ENCODE data around the gene CHCHD10.

CHCHD10 gene

DNA sequence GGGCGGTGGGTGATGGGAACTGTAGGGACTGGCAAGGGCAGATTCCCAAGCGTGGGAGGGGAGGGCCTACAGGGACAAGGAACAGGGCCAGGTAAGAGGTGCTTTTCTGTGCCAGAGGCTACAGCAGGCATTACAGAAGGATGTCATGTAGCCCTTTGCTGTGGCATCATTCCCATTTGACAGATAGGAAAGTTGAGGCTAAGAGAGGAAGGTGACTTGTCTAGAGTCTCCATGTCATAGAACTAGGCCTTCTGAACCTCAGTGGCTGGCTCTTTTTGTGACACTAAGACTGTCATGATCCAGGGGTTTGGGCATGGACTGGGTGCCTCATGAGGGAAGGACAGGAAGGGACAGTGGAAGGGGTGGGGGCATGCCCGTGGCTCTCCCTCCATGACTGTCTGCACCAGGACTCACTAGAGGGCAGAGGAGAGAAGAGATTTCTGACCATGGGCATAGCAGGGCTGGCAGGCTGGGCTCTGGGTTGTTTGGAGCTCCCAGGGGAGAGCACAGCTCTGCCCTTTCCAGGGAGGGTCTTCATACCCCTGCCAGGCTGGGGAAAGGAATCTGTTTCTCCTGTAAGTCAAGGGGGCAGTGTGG lies 8.1 kb upstream of the CHCHD10 start:
- H3K27ac ChIP-seq: no peak overlapping the region
- no peak for TF ChIP-seq CTCF (IDR thresholded peaks at IDR 0.05)
- no peak for TF ChIP-seq ZFX (IDR thresholded peaks at IDR 0.05; ENCODE audit: borderline replicate concordance)

- no peak overlapping the region for H3K27ac ChIP-seq
- TF ChIP-seq CTCF (IDR thresholded peaks at IDR 0.05) (no peak), ZFX (IDR thresholded peaks at IDR 0.05; ENCODE audit: borderline replicate concordance) (no peak)
Measured at GRCh38 chr22:23774922-23775436, 7.2 kb upstream of the CHCHD10 start.

DNA sequence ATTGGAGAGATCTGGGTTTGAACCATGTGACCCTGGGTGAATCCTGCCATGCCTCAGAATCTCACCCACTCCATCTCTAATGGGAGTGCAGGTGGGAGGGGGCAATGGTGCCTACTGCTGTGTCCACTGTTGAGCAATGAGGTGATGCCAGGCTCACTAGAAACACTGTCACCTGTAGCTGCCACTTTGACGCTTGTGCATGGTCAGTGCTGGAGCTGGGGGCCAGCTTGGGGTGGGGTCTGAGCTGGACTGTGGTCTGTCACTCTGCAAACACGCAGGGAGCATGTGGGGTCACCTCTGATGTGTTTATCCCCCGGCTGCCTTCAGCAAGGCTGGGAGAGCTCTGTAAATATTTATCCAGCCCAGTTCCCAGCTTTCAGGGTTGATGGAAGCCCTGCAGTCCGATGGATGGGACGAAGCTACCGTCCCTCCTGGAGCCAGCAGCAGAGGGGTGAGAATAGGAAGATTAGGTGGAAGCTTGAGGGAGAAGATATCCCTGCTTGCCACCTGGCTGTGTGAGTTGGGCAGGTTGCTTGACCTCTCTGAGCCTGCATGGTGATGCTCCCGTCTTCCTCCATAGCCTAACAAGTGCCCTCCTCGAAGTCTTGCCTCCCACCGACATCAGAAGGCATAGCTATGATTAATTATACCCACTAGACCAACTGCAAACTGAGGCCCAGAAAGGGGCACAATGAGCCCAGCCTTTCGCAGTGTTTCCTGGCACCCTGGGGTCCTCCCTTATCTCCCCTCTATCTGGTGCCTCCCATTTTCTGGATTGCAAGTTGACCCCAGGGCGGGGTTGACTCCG lies 6.5 kb upstream of the CHCHD10 start:
- no peak for TF ChIP-seq ZFX (IDR thresholded peaks at IDR 0.05; ENCODE audit: borderline replicate concordance)
- no peak for TF ChIP-seq CTCF (IDR thresholded peaks at IDR 0.05)
- no peak overlapping the region for H3K27ac ChIP-seq

GRCh38 chr22:23773483-23774113 lies 5.8 kb upstream of the CHCHD10 start:
- 0 out of 2 replicates have a peak overlapping the region, but pooled peaks have one; percentile 29 for H3K27ac ChIP-seq
- no peak for TF ChIP-seq CTCF (IDR thresholded peaks at IDR 0.05)
- no peak for TF ChIP-seq ZFX (IDR thresholded peaks at IDR 0.05; ENCODE audit: borderline replicate concordance)

GRCh38 chr22:23772649-23773473 lies 5.1 kb upstream of the CHCHD10 start, which contains the start of gene MMP11:
MMP11 (plus strand) TSS chr22:23772849; CDS start chr22:23772871, 22 bp downstream.
- peak within 1 kb of the TSS; percentile 29 for H3K27ac ChIP-seq
- TF ChIP-seq ZFX (IDR thresholded peaks at IDR 0.05; ENCODE audit: borderline replicate concordance): no peak
- peak; percentile 31 for TF ChIP-seq CTCF (IDR thresholded peaks at IDR 0.05)

DNA sequence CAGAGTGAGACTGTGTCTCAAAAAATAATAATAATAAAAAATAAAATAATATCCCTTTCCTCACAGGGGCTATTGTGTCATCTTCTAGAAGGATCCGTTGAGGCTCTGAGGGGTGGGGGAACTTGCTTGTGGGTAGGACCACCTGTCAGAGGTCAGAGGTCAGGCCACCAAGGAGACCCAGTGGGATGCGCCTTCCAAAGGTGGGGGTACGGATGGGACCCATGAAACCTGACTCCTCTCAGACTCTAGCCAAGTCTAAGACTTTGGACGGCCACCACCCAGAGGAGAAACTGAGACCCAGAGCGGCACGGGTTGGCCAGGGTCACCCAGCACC lies 4.5 kb upstream of the CHCHD10 start:
- H3K27ac ChIP-seq: peak overlapping the region; percentile 29
- TF ChIP-seq CTCF (IDR thresholded peaks at IDR 0.05) (no peak), ZFX (IDR thresholded peaks at IDR 0.05; ENCODE audit: borderline replicate concordance) (no peak)

All from 22Rv1 (cell line).